ENCODE data around the gene ACKR4.
A peak's percentile ranks its signal among the peaks of the same experiment; 100 is the strongest.
"Not testable (repeated sequence)": the region's sequence is repeated elsewhere in the genome, so short reads cannot be mapped to it uniquely, and the experiment has no call there.

Gene ACKR4

DNA sequence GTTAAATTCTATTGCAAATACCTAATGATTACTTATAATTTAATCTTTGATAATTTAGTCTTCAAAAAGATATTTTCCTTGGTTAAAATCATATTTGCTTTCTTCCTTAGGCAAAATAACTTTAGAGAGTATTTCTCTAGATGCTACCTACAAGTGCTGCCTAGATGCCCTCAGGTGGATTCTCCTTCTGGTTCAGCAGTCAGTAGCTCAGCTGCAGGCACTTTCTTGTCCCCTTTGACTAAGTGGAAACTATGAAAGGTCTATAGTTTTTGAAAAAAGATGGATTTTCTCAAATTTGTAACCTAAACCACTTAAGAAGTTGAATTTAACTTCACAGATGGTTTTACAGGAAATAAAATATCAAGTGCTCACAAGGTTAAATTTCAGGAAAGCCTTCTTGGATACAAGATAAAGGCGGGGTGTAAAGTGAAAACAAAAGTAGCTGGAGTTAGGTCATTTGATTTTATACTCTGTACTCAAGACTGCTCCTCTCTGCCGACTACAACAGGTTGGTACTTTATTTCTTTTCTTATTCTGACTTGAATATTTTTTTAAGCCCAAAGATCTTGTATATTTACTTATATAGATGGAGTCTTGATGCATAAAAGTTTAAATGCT is at the start of gene ACKR4:
ACKR4 (plus strand) TSS at position 455 of the 618 bp plus-strand sequence. CDS start 3,128 bp downstream, outside the sequence.
- no peak for DNase-seq

GRCh38 chr3:132549169-132549568 is 47.9 kb upstream of the ACKR4 start:
- DNase-seq: no peak

DNA sequence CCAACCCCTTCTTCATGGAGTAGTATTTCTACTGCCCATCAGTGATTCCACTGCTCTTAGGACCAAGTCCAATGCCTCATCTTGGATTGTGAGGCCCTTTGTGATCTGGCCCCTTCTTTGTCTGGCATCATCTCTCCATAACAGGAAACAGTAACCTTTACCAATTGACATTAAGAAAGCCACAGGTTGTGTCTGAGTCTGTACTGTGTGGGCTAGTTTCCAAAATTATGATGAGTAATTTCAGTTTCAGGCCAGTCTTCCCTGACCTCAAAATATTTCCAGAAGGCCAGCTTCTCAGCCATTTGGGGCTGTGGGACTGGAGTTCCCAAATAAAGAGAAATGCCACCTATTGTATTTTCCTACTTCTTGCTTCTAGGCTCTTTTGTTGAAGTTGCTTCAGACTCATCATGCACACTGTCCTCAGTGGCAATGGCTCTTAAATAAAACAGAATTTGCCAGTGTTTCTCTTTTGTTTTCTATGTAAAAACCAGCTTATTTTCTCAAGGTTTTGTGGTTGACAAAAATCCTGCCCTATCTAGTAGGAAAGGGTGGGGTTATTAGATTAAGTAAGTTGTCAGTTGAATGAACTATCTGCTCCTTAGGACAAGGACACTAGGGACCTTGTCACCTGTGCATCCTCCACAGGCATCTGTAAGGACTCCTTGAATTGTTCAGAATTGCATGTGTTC is 47.0 kb upstream of the ACKR4 start:
- DNase-seq: no peak

GRCh38 chr3:132550579-132551305 is 46.3 kb upstream of the ACKR4 start:
- no peak for DNase-seq

DNA sequence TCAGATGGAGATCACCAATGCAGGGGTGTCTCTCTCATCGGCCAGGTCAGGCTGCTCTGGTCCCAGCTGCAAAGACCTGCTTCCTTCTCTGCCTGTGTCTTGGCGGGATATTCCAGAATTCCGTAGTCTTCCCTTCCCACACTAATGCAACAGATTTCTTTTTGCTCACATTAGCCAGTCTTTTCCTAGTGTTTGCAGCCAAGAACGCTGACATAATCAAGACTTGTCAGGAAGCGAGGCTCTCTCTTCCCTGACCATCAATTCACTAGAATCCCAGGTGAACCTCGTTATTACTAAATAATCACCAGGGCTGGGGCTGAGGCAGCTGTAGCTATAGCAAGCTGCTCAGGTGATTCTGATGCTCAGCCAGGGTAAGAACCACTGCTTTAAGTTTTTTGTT is 43.2 kb upstream of the ACKR4 start:
- no peak for DNase-seq

GRCh38 chr3:132554437-132554836 is 42.6 kb upstream of the ACKR4 start:
- DNase-seq: no peak

- peak in 1 of 2 experiments; percentile 18 for DNase-seq
Measured at GRCh38 chr3:132555306-132556035, 41.6 kb upstream of the ACKR4 start.

GRCh38 chr3:132556036-132556386 is 41.1 kb upstream of the ACKR4 start:
- not testable (repeated sequence) for DNase-seq

DNA sequence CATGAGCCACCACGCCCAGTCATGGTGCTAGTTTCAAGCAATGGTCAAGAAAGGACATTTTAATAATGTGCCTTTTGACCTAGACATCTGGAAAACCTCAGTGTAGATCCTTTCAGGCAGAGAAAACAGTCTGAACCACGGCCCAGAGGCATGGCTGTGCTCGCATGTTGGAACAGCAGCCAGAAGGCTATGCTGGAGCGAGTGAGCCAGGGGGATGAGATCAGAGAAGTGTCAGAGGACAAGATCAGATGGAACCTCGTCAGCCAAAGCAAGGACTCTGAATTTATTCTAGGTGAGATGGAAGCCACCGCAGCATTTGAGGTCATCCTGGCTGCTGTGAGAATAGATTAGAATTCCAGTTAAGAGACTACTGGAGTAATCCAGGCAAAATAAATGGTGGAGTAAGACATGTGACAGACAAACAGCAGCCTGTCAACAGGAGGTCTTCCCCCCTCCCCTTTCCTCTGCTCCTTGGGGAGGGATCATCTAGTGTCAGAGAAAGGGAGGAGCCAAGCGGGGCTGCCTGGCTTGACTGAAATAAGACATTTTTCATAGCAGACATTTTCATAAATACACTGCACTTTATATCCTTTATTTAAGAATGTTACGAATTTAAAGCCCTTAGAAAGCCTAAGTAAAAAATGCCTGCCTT is 40.4 kb upstream of the ACKR4 start:
- DNase-seq: no peak

DNA sequence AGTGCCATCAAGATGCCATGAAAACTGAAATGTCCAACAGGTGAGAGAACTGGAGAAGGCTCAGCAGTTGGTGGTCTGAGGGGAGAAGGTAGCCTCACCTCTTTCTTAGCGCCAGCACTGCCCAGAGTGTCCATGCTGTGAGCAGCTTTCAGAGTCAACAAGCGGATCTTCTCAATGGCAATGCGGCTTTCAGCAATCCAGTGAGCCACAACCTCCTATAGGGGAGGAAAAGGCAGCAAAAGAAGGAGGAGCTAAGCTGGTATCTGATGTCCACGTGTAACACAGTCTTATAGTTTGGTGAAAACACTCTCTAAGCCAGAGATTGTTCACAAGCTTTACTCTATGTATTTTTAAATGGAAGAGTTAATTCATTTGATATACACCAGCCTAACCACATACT is 36.1 kb upstream of the ACKR4 start:
- no peak for DNase-seq

DNA sequence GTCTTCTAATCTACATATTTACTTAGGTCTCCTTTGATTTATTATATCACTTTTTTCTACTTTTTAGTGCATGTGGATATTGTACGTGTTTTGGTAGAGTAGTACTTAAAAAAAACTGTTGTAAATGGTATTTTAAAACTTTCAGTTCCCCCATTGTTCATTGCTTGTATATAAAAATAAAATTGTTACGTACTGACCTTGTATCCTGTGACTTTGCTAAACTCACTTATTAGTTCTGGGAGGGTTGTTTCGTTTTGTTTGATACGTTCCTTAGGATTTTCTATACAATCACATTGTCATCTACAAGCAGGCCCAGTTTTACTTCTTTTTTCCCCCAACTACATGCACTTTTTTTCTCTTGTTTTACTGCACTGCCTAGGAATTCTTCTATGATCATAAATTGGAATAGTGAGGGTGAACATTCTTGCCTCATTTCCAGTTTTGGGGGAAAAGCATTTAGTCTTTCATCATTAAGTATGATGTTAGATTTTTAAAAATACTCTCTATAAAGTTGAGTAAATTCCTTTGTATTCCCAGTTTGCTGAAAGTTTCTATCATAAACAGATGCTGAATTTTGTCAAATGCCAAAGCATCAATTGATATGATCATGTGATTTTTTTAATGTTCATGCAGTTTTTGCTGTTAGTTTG is 33.5 kb upstream of the ACKR4 start:
- no peak for DNase-seq

DNA sequence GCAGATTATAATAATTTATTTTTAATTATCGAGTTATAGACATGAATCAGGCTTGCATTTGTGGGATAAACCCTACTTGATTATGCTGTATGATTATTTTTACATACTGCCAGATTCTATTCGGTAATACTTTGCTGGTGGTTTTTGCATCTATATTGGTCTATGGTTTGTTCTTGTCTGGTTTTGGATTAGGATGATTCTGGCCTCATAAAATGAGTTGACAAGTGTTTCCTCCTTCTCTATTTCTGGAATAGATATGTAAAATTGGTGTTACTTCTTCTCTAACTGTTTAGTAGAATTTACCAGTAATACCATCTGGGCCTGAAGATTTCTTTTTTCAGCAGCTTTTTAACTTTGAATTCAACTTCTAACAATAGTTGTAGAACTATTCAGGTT is 33.0 kb upstream of the ACKR4 start:
- no peak for DNase-seq

DNA sequence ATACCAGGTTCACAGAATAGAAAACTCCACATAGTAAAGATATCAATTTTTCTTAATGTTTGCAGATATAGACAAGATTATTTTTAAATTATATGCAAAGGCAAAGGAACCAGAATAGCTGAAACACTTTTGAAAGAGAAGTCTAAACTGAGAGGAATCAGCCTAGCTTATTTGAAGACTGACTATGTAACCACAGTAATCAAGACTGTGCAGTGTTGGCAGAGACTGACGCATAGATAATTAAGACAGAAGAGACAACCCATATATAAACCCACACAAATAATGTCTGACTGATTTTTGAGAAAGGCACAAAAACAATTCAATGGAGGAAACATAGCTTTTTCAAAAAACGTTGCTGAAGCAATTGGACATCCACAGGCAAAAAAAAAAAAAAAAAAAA is 28.6 kb upstream of the ACKR4 start:
- DNase-seq: no peak

DNA sequence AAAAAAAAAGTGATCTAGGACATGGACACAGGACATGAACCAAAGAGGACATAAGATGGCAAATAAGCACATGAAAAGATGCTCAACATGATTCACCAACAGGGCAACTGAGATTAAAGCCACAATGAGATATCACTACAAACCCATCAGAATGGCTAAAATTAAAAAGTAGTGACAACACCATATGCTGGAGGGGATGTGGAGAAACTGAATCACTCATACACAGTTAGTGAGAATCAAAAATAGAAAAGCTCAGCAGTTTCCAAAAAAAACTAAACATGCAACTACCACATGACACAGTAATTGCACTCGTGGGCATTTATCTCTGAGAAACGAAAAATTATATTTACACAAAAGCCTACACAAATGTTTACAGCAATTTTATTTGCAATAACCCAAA is 27.9 kb upstream of the ACKR4 start:
- DNase-seq: no peak

DNA sequence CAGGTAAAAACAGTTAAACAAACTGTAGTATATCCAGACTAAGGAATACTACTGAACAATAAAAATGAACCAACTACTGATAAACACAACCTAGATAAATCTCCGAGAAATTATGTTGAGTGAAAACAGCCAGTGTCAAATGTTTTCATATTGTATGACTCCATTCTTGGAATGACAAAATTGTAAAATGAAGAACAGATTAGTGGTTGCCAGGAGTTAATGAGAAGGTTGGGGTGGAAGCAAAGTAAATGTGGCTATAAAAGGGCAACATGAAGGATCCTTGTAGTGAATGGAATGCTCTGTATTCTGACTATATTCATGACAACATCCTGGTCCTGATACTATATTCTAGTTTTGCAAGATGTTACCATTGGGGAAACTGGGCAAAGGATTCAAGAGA is 27.5 kb upstream of the ACKR4 start:
- no peak for DNase-seq

DNA sequence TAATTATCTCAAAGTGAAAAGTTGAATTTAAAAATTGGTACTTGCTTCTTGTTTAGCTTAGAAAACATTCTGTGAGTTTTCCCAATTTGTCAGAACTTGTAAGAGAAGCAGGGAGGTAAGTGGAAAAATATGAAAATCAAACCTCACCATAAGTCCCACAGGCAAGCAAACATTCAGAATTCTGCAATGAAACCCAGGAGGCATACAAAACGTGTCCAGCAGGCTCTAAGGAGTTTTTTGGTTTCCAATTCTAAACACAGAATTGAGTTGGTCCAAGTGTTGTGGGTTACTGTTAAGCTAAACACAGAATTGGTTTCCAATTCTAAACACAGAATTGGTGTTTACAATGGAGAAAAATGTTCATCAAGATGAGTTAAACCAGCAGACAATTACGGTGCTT is 27.1 kb upstream of the ACKR4 start:
- DNase-seq: no peak

DNA sequence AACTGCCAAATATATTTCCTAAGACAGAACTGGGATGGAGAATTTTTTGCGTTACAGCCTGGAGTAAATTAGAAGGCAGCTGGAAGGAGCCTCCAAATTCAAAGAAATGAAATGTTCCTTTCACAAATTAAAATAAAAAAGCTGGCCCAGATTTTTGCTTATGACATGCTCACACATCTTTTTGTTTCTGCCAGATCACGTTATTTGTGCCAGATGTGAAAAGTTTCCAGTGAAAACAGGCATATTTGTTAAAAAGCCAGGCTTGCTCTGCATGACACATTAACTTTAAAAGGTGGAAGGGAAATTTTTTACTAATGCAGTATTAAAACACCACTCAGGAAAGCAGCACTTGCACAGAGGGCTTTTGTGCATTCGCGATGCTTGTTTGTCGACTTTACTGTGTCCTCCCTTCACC is 23.3 kb upstream of the ACKR4 start:
- no peak for DNase-seq

- DNase-seq: no peak
Measured at GRCh38 chr3:132587401-132587800, 9.7 kb upstream of the ACKR4 start.

GRCh38 chr3:132592216-132592615 is 4.9 kb upstream of the ACKR4 start:
- DNase-seq: peak; percentile 10 to 46

DNA sequence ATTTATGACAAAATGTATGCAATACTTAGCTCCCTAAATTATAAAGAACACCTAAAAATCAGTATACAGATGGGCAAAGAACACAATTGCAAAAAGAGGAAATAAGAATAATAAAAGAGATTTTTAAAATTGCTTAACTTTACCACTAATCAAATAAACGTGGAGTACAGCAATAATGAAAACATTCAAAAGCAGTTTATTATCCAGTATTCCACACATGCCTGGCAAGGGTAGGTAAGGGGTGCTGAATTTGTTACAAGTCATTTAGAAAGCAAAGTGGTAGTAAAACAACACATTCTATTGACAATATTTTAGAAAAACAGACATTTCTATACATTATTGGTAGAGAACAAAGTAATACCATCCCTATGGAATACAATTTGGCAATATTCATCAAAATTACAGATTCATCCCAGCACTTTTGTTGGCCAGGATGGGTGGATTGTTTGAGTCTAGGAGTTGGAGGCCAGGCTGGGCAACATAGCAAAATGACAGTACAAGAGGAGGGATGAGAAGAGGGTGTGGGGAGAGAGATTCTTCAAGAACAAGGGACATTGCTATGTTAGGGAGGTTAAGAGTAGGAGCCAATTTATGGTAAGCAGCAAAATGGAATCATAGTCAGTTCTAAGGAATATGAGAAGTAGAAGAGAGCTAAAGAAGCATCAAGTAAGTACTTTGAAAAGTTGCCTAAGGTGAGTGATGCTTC is 3.7 kb upstream of the ACKR4 start:
- no peak for DNase-seq

DNA sequence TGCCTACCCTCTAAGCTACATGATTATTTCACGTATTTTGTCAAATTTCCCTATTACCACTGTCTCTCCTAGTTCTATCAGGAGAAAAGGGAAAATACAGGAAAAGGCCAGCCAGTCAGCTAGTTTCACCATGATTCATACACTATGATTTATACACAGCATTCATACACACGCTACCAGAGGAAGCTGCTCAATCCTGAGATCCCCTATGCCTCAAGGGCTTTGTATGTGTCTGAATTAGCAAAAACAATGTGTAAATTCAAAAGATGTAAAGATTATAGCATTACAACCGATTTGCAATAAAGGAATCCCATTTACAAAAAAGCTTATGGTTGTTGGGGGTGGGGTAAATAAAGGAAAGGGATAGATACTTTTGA is 3.1 kb upstream of the ACKR4 start:
- no peak for DNase-seq

DNA sequence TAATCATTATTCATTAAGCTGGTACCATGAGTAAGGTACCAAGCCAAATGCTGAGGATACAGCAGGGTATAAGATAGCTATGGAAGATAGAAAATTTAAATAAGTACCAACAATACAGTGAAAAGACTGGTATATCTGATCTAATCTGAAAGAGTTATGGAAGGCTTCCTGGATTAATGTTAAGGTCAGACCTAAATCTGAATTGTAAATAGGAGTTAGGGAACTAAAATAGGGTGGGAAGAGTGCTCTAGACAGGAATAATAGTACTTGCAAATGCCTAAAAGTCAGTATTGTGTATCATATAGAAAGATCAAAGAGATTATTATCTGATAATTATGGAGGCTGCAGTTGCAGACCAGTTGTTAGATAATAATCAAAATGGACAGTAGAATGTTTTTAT is 2.6 kb upstream of the ACKR4 start:
- no peak for DNase-seq
